ENCODE data around the gene KLHL42. TPM values are rescaled to one million over a fixed set of nuclear protein-coding genes. Genes with fewer than 3 reads are reported as not detected.

KLHL42 gene
- total and polyA plus RNA-seq, 2 of the 8 experiments (the other 6 are each of a cell fraction or from before 2014, with no cell fraction given) = 13.6 to 21.6 TPM

- no peaks in the 10 kb centered on the region for H4K20me1 ChIP-seq (replicated peaks in 1 of 2; ENCODE audit: control insufficient read depth in 1 of 2, insufficient read depth in 2 of 2, low read length in 2 of 2)
- H3K9me3 ChIP-seq (ENCODE audit: insufficient read depth in 2 of 2, low read depth in 1 of 2, low read length in 1 of 2) = no peaks in the 10 kb centered on the region
- no peak overlapping the region; the same call in 1 of the 2 replicates for H2AFZ ChIP-seq (ENCODE audit: low read length)
- no peak overlapping the region for H2BK20ac ChIP-seq (ENCODE audit: low read length)
- no peak overlapping the region for H3K9ac ChIP-seq (replicated peaks in 1 of 4; ENCODE audit: extremely low read depth in 1 of 4, low read depth in 3 of 4, low read length in 3 of 4)
- FAIRE-seq = no peak
- no peak overlapping the region for H4K8ac ChIP-seq (ENCODE audit: extremely low read depth, insufficient read depth, low read length)
- DNase-seq (ENCODE audit: low read depth in 1 of 2, low spot score in 2 of 2) = no peak
- H3K27me3 ChIP-seq (replicated peaks in 1 of 4; ENCODE audit: control insufficient read depth in 3 of 4, extremely low read depth in 1 of 4, insufficient read depth in 3 of 4, low read length in 3 of 4) = no peaks in the 10 kb centered on the region
- H3K56ac ChIP-seq (replicated peaks; ENCODE audit: insufficient read length, low read depth, low read length) = no peak overlapping the region
- 84% methylated on average over 2 of the region's 2 CpGs; no CpG with 5 or more reads in 1 of the 2 experiments for WGBS, 2 experiments (ENCODE audit: extremely low coverage in 1 of 2, insufficient coverage in 1 of 2, insufficient read length in 1 of 2, insufficient replicate concordance in 2 of 2, low coverage in 1 of 2, low lambda C conversion rate in 2 of 2, missing lambda C conversion rate in 1 of 2)
- H3K79me1 ChIP-seq (ENCODE audit: low read depth, low read length) = no peaks in the 10 kb centered on the region
- ChIA-PET POLR2A (ENCODE audit: partially characterized antibody) (no interaction called here), CTCF (ENCODE audit: partially characterized antibody) (interaction anchor here (1.0 to 1.9 kb wide), 3 partner anchors 9 to 126 kb away, joined by 3 to 6 read pairs (median 3); no protein-coding TSS in a partner anchor)
- H2BK5ac ChIP-seq (ENCODE audit: low read depth, low read length) = no peak overlapping the region
- H3K18ac ChIP-seq (ENCODE audit: extremely low read depth, low read length) = no peak overlapping the region
- H3K4ac ChIP-seq (replicated peaks; ENCODE audit: insufficient read length, low read depth, low read length) = no peak overlapping the region
- no peak overlapping the region for H3K4me2 ChIP-seq (ENCODE audit: insufficient read depth in 1 of 2, low read depth in 2 of 2, low read length in 2 of 2)
- no peak overlapping the region for H3K27ac ChIP-seq (ENCODE audit: low read depth, low read length)
- no peak overlapping the region for H3K4me3 ChIP-seq (ENCODE audit: extremely low read depth in 1 of 4, insufficient read depth in 2 of 4, low read depth in 3 of 4, low read length in 4 of 4)
- no peaks in the 10 kb centered on the region for H3K79me2 ChIP-seq (ENCODE audit: control insufficient read depth in 1 of 2, insufficient read depth in 2 of 2, low read length in 2 of 2)
- H3K36me3 ChIP-seq (ENCODE audit: control insufficient read depth in 2 of 4, insufficient read depth in 4 of 4, low read length in 3 of 4) = no peaks in the 10 kb centered on the region
- H4K5ac ChIP-seq (ENCODE audit: insufficient read length, low read depth, low read length) = no peak overlapping the region
- no peak overlapping the region for H3K14ac ChIP-seq (ENCODE audit: insufficient read length)
- no peak overlapping the region for H3K23ac ChIP-seq (ENCODE audit: insufficient read length)
- no peaks in the 10 kb centered on the region for H3K4me1 ChIP-seq (replicated peaks in 1 of 4; ENCODE audit: control insufficient read depth in 3 of 4, insufficient read depth in 4 of 4, low read length in 3 of 4)
- H2BK15ac ChIP-seq (ENCODE audit: low read length) = no peak overlapping the region
- no peak overlapping the region for H2BK120ac ChIP-seq (replicated peaks; ENCODE audit: low read depth, low read length)
- no peak overlapping the region for H4K91ac ChIP-seq (replicated peaks; ENCODE audit: insufficient read length, low read length)
- H2AK5ac ChIP-seq (ENCODE audit: low read depth, low read length) = no peak overlapping the region
- no peaks in the 10 kb centered on the region for H3K23me2 ChIP-seq (ENCODE audit: low read depth, low read length)
- no peak overlapping the region for H2BK12ac ChIP-seq (ENCODE audit: low read depth, low read length)
- TF ChIP-seq TAF7 (optimal IDR thresholded peaks at IDR 0.05; ENCODE audit: borderline replicate concordance, low read depth, low read length) = no peak
- TF ChIP-seq SP2 (IDR thresholded peaks at IDR 0.05; ENCODE audit: low read length) = no peak
Measured at GRCh38 chr12:27814411-27814810, 34.4 kb downstream of the KLHL42 start.

All from H1 (cell line).